ENCODE results near the gene FMO4. TPM values are rescaled to one million over a fixed set of nuclear protein-coding genes. Genes with fewer than 3 reads are reported as not detected.
"Not testable (repeated sequence)": the region's sequence is repeated elsewhere in the genome, so short reads cannot be mapped to it uniquely, and the experiment has no call there.

Gene FMO4
- total and polyA plus RNA-seq, 2 experiments from 2014 or later: 3.1 to 3.4 TPM

DNA sequence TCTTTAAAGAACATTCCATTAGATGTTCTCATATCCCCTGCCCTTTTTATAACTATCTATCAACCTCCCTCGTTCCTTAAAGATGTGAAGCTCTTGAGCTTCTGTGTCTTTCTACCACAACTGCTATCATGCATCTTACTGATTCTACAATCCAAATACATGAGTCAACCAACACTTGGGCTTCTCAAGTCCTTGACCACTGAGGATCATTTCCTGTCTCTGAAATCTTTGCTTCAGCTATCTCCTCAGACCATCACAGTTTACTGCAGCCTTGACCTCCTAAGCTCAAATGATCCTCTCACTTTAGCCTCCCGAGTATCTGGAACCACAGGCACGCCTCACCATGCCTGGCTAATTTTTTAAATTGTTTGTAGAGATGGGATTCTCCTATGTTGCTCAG lies 75.2 kb downstream of the FMO4 start (continued):
- TF ChIP-seq, protein P1, sequence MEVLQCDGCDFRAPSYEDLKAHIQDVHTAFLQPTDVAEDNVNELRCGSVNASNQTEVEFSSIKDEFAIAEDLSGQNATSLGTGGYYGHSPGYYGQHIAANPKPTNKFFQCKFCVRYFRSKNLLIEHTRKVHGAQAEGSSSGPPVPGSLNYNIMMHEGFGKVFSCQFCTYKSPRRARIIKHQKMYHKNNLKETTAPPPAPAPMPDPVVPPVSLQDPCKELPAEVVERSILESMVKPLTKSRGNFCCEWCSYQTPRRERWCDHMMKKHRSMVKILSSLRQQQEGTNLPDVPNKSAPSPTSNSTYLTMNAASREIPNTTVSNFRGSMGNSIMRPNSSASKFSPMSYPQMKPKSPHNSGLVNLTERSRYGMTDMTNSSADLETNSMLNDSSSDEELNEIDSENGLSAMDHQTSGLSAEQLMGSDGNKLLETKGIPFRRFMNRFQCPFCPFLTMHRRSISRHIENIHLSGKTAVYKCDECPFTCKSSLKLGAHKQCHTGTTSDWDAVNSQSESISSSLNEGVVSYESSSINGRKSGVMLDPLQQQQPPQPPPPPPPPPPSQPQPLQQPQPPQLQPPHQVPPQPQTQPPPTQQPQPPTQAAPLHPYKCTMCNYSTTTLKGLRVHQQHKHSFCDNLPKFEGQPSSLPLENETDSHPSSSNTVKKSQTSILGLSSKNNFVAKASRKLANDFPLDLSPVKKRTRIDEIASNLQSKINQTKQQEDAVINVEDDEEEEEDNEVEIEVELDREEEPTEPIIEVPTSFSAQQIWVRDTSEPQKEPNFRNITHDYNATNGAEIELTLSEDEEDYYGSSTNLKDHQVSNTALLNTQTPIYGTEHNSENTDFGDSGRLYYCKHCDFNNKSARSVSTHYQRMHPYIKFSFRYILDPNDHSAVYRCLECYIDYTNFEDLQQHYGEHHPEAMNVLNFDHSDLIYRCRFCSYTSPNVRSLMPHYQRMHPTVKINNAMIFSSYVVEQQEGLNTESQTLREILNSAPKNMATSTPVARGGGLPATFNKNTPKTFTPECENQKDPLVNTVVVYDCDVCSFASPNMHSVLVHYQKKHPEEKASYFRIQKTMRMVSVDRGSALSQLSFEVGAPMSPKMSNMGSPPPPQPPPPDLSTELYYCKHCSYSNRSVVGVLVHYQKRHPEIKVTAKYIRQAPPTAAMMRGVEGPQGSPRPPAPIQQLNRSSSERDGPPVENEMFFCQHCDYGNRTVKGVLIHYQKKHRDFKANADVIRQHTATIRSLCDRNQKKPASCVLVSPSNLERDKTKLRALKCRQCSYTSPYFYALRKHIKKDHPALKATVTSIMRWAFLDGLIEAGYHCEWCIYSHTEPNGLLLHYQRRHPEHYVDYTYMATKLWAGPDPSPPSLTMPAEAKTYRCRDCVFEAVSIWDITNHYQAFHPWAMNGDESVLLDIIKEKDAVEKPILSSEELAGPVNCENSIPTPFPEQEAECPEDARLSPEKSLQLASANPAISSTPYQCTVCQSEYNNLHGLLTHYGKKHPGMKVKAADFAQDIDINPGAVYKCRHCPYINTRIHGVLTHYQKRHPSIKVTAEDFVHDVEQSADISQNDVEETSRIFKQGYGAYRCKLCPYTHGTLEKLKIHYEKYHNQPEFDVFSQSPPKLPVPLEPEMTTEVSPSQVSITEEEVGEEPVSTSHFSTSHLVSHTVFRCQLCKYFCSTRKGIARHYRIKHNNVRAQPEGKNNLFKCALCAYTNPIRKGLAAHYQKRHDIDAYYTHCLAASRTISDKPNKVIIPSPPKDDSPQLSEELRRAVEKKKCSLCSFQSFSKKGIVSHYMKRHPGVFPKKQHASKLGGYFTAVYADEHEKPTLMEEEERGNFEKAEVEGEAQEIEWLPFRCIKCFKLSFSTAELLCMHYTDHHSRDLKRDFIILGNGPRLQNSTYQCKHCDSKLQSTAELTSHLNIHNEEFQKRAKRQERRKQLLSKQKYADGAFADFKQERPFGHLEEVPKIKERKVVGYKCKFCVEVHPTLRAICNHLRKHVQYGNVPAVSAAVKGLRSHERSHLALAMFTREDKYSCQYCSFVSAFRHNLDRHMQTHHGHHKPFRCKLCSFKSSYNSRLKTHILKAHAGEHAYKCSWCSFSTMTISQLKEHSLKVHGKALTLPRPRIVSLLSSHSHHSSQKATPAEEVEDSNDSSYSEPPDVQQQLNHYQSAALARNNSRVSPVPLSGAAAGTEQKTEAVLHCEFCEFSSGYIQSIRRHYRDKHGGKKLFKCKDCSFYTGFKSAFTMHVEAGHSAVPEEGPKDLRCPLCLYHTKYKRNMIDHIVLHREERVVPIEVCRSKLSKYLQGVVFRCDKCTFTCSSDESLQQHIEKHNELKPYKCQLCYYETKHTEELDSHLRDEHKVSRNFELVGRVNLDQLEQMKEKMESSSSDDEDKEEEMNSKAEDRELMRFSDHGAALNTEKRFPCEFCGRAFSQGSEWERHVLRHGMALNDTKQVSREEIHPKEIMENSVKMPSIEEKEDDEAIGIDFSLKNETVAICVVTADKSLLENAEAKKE (CRISPR knock-in tag; IDR thresholded peaks at IDR 0.05): no peak
- TF ChIP-seq POLR2AphosphoS5 (IDR thresholded peaks at IDR 0.05; ENCODE audit: low read depth) (no peak), STAT1 (IDR thresholded peaks at IDR 0.05; ENCODE audit: unreplicated experiment) (no peak), ZNF331 (CRISPR knock-in tag; IDR thresholded peaks at IDR 0.05; ENCODE audit: low read depth) (no peak), ZNF114 (CRISPR knock-in tag; IDR thresholded peaks at IDR 0.05) (no peak)
- TF ChIP-seq, protein P2, sequence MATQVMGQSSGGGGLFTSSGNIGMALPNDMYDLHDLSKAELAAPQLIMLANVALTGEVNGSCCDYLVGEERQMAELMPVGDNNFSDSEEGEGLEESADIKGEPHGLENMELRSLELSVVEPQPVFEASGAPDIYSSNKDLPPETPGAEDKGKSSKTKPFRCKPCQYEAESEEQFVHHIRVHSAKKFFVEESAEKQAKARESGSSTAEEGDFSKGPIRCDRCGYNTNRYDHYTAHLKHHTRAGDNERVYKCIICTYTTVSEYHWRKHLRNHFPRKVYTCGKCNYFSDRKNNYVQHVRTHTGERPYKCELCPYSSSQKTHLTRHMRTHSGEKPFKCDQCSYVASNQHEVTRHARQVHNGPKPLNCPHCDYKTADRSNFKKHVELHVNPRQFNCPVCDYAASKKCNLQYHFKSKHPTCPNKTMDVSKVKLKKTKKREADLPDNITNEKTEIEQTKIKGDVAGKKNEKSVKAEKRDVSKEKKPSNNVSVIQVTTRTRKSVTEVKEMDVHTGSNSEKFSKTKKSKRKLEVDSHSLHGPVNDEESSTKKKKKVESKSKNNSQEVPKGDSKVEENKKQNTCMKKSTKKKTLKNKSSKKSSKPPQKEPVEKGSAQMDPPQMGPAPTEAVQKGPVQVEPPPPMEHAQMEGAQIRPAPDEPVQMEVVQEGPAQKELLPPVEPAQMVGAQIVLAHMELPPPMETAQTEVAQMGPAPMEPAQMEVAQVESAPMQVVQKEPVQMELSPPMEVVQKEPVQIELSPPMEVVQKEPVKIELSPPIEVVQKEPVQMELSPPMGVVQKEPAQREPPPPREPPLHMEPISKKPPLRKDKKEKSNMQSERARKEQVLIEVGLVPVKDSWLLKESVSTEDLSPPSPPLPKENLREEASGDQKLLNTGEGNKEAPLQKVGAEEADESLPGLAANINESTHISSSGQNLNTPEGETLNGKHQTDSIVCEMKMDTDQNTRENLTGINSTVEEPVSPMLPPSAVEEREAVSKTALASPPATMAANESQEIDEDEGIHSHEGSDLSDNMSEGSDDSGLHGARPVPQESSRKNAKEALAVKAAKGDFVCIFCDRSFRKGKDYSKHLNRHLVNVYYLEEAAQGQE (IDR thresholded peaks at IDR 0.05; ENCODE audit: unreplicated experiment): no peak
- TF ChIP-seq, protein P3, sequence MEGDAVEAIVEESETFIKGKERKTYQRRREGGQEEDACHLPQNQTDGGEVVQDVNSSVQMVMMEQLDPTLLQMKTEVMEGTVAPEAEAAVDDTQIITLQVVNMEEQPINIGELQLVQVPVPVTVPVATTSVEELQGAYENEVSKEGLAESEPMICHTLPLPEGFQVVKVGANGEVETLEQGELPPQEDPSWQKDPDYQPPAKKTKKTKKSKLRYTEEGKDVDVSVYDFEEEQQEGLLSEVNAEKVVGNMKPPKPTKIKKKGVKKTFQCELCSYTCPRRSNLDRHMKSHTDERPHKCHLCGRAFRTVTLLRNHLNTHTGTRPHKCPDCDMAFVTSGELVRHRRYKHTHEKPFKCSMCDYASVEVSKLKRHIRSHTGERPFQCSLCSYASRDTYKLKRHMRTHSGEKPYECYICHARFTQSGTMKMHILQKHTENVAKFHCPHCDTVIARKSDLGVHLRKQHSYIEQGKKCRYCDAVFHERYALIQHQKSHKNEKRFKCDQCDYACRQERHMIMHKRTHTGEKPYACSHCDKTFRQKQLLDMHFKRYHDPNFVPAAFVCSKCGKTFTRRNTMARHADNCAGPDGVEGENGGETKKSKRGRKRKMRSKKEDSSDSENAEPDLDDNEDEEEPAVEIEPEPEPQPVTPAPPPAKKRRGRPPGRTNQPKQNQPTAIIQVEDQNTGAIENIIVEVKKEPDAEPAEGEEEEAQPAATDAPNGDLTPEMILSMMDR (conservative IDR thresholded peaks at IDR 0.05; ENCODE audit: low read depth in 2 of 2): no peak

DNA sequence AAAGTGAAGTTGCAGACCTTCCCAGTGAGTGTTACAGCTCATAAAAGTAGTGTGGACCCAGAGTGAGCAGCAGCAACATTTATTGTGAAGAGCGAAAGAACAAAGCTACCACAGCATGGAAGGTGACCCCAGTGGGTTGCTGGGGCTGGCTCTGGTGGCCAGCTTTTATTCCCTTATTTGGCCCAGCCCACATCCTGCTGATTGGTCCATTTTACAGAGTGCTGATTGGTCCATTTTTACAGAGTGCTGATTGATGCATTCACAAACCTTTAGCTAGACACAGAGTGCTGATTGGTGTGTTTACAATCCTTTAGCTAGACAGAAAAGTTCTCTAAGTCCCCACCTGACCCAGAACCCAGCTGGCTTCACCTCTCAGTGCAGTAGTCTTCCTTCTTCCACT lies 76.8 kb downstream of the FMO4 start:
- H3K4me1 ChIP-seq (ENCODE audit: insufficient read depth); H3K4me2 ChIP-seq; H3K4me1 Mint-ChIP-seq; DNase-seq (ENCODE audit: low spot score); H3K79me2 ChIP-seq (replicated peaks; ENCODE audit: insufficient read depth); H3K9me3 Mint-ChIP-seq; H3K27ac Mint-ChIP-seq; H3K36me3 ChIP-seq (ENCODE audit: insufficient read depth); H3K27me3 Mint-ChIP-seq (ENCODE audit: insufficient read depth, low read depth, poor library complexity); H3K4me3 ChIP-seq; H4K20me1 ChIP-seq (replicated peaks; ENCODE audit: insufficient read depth); H3K27ac ChIP-seq (ENCODE audit: low read depth); H3F3A ChIP-seq (replicated peaks; ENCODE audit: low read depth); H3K4me3 Mint-ChIP-seq; ATAC-seq; H3K9me2 ChIP-seq (ENCODE audit: insufficient read depth); H3K36me3 Mint-ChIP-seq (ENCODE audit: low read depth); H2AFZ ChIP-seq; H3K27me3 ChIP-seq (ENCODE audit: insufficient read depth): not testable (repeated sequence)

All from GM23338 (cell line).